HG03095 (cell line): ENCODE data around the gene NTM.

ENCODE experiments used
- ATAC-seq: cut with Tn5 transposase; IDR thresholded peaks from one replicate; pipeline ENCODE4 v1.9.1; 2021; ENCODE audit warnings: moderate library complexity; ENCODE audit not compliant: unreplicated experiment

Gene NTM

GRCh38 chr11:131372234-131372962 lies 2.0 kb downstream of the NTM start:
- no peak for ATAC-seq

GRCh38 chr11:131373095-131373725 lies 2.8 kb downstream of the NTM start:
- no peak for ATAC-seq

GRCh38 chr11:131373756-131374155 lies 3.3 kb downstream of the NTM start:
- ATAC-seq: no peak

- no peak for ATAC-seq
These were observed 5.0 kb downstream of the NTM start for GRCh38 chr11:131375421-131375820.

GRCh38 chr11:131375915-131376314 lies 5.5 kb downstream of the NTM start:
- ATAC-seq: no peak

- peak; percentile 85 for ATAC-seq
These were observed 8.5 kb downstream of the NTM start for GRCh38 chr11:131378931-131379330.

GRCh38 chr11:131385763-131386390 lies 15.5 kb downstream of the NTM start:
- ATAC-seq: no peak

- ATAC-seq: no peak
These were observed 16.0 kb downstream of the NTM start for GRCh38 chr11:131386408-131386807.

GRCh38 chr11:131388030-131388429 lies 17.6 kb downstream of the NTM start:
- ATAC-seq: no peak

- no peak for ATAC-seq
These were observed 19.2 kb downstream of the NTM start for GRCh38 chr11:131389582-131389981.

GRCh38 chr11:131391176-131391575 lies 20.8 kb downstream of the NTM start:
- no peak for ATAC-seq

- ATAC-seq: no peak
These were observed 22.3 kb downstream of the NTM start for GRCh38 chr11:131392528-131393255.

GRCh38 chr11:131393691-131394090 lies 23.3 kb downstream of the NTM start:
- no peak for ATAC-seq

GRCh38 chr11:131397675-131398074 lies 27.3 kb downstream of the NTM start:
- no peak for ATAC-seq

GRCh38 chr11:131402040-131402439 lies 31.6 kb downstream of the NTM start:
- no peak for ATAC-seq

GRCh38 chr11:131404010-131404409 lies 33.6 kb downstream of the NTM start:
- no peak for ATAC-seq

- no peak for ATAC-seq
These were observed 37.7 kb downstream of the NTM start for GRCh38 chr11:131408025-131408640.

GRCh38 chr11:131409345-131409744 lies 38.9 kb downstream of the NTM start:
- no peak for ATAC-seq

- no peak for ATAC-seq
These were observed 41.2 kb downstream of the NTM start for GRCh38 chr11:131411636-131412035.

- no peak for ATAC-seq
These were observed 41.6 kb downstream of the NTM start for GRCh38 chr11:131412061-131412460.

- no peak for ATAC-seq
These were observed 42.8 kb downstream of the NTM start for GRCh38 chr11:131413217-131413616.
